Measurements from ENCODE around the gene SMKR1.
"Not testable (repeated sequence)": the region's sequence is repeated elsewhere in the genome, so short reads cannot be mapped to it uniquely, and the experiment has no call there.

The SMKR1 gene
- 0 to 3.9 (median 1.1) reads per million in 3 experiments for total RNA-seq

GRCh38 chr7:129501760-129502707, at the start of gene SMKR1:
TSS of gene SMKR1 (plus strand) at chr7:129502531. CDS start at chr7:129502825, 294 bp downstream.
- peak; percentile 96 for DNase-seq

- no peak for DNase-seq
Observed at GRCh38 chr7:129452589-129453231, 49.6 kb upstream of the SMKR1 start.

- no peak for DNase-seq
Observed at GRCh38 chr7:129453510-129454248, 48.7 kb upstream of the SMKR1 start.

GRCh38 chr7:129454249-129454551, 48.1 kb upstream of the SMKR1 start:
- DNase-seq, result no peak

- no peak for DNase-seq
Observed at GRCh38 chr7:129456421-129456820, 45.9 kb upstream of the SMKR1 start.

GRCh38 chr7:129457101-129457500, 45.2 kb upstream of the SMKR1 start:
- DNase-seq, result no peak

- no peak for DNase-seq
Observed at GRCh38 chr7:129458171-129458570, 44.2 kb upstream of the SMKR1 start.

GRCh38 chr7:129461809-129462208, 40.5 kb upstream of the SMKR1 start:
- no peak for DNase-seq

GRCh38 chr7:129462420-129462819, 39.9 kb upstream of the SMKR1 start:
- no peak for DNase-seq

- DNase-seq, result no peak
Observed at GRCh38 chr7:129464194-129464593, 38.1 kb upstream of the SMKR1 start.

GRCh38 chr7:129465080-129465479, 37.3 kb upstream of the SMKR1 start:
- no peak for DNase-seq

- DNase-seq, result no peak
Observed at GRCh38 chr7:129466796-129467195, 35.5 kb upstream of the SMKR1 start.

- no peak for DNase-seq
Observed at GRCh38 chr7:129468087-129468486, 34.2 kb upstream of the SMKR1 start.

- DNase-seq, result no peak
Observed at GRCh38 chr7:129468547-129468946, 33.8 kb upstream of the SMKR1 start.

GRCh38 chr7:129469930-129470329, 32.4 kb upstream of the SMKR1 start:
- no peak for DNase-seq

GRCh38 chr7:129470411-129470810, 31.9 kb upstream of the SMKR1 start:
- no peak for DNase-seq

GRCh38 chr7:129471402-129471827, 30.9 kb upstream of the SMKR1 start:
- DNase-seq, result no peak

- not testable (repeated sequence) for DNase-seq
Observed at GRCh38 chr7:129475931-129476330, 26.4 kb upstream of the SMKR1 start.

- DNase-seq, result not testable (repeated sequence)
Observed at GRCh38 chr7:129476398-129476797, 25.9 kb upstream of the SMKR1 start.

GRCh38 chr7:129479831-129480230, 22.5 kb upstream of the SMKR1 start:
- DNase-seq, result no peak

- no peak for DNase-seq
Observed at GRCh38 chr7:129480674-129481363, 21.5 kb upstream of the SMKR1 start.

- not testable (repeated sequence) for DNase-seq
Observed at GRCh38 chr7:129481376-129481775, 21.0 kb upstream of the SMKR1 start.

- no peak for DNase-seq
Observed at GRCh38 chr7:129482781-129483180, 19.6 kb upstream of the SMKR1 start.

Data from central memory CD4-positive, alpha-beta T cell (primary cell).